PC-3 (cell line): ENCODE results near the gene PNMA1. TPM values are rescaled to one million over a fixed set of nuclear protein-coding genes. Genes with fewer than 3 reads are reported as not detected.

Experiments used
- ATAC-seq: fragments of 200-7000 bp; cut with Tn5 transposase; 2 replicates; pipeline ENCODE4 v1.9.1; 2020; ENCODE audit warnings: mild to moderate bottlenecking, moderate library complexity
- BruUV-seq: library from RNA; stranded (reverse); fragments of 400-500 nt; replicated peaks from 2 replicates; lab custom pipeline; 2021; lab: Mats Ljungman, UMichigan
- CTCF ChIA-PET: fragments of 300-600 bp; sonication (Branson Sonifier 250); formaldehyde crosslinking; loops from one replicate; lab custom pipeline; 2022; ENCODE audit warnings: antibody characterized with exemption; lab: Charles Lee
- POLR2A ChIA-PET: fragments of 300-600 bp; sonication (Branson Sonifier 250); formaldehyde crosslinking; loops from one replicate; lab custom pipeline; 2022; ENCODE audit warnings: antibody characterized with exemption; ENCODE audit not compliant: unreplicated experiment; lab: Charles Lee
- DNase-seq: peaks from one replicate; pipeline ENCODE4 v3.0.0-alpha.2; 2015
- H2AFZ ChIP-seq: fragments of 300-600 bp; sonication (generic); 2 replicates; pipeline ENCODE4 v1.6.0; 2016; ENCODE audit warnings: antibody characterized with exemption, low read length
- H3F3A ChIP-seq: fragments of 300-600 bp; sonication (generic); one replicate; pipeline ENCODE4 v1.6.0; 2017; ENCODE audit warnings: antibody characterized with exemption, low read length, control low read depth, mild to moderate bottlenecking; ENCODE audit not compliant: unreplicated experiment
- H3K27ac ChIP-seq: fragments of 300-600 bp; sonication (generic); 2 replicates; pipeline ENCODE4 v1.5.1; 2016; ENCODE audit warnings: mild to moderate bottlenecking, low read length
- H3K27me3 ChIP-seq: fragments of 300-600 bp; sonication (generic); 2 replicates; pipeline ENCODE4 v1.6.1; 2016; ENCODE audit warnings: low read length, mixed read lengths
- H3K36me3 ChIP-seq: fragments of 300-600 bp; sonication (generic); 2 replicates; pipeline ENCODE4 v1.6.1; 2016; ENCODE audit warnings: low read depth, mixed run types, low read length, mixed read lengths
- H3K4me1 ChIP-seq: fragments of 300-600 bp; sonication (generic); 2 replicates; pipeline ENCODE4 v1.5.1; 2016; ENCODE audit warnings: low read length; ENCODE audit not compliant: insufficient read depth
- H3K4me2 ChIP-seq: fragments of 300-600 bp; sonication (generic); 2 replicates; pipeline ENCODE4 v1.6.0; 2016; ENCODE audit warnings: low read length
- H3K4me3 ChIP-seq: fragments of 300-600 bp; sonication (generic); 2 replicates; pipeline ENCODE4 v1.5.1; 2016; ENCODE audit warnings: mild to moderate bottlenecking, low read length, mixed read lengths
- H3K79me2 ChIP-seq: fragments of 300-600 bp; sonication (generic); 2 replicates; pipeline ENCODE4 v1.6.1; 2017; ENCODE audit warnings: low read length, mixed read lengths
- H3K9ac ChIP-seq: fragments of 300-600 bp; sonication (generic); 2 replicates; pipeline ENCODE4 v1.6.0; 2016; ENCODE audit warnings: mild to moderate bottlenecking, low read length
- H3K9me2 ChIP-seq: fragments of 300-600 bp; sonication (generic); replicated peaks from 2 replicates; pipeline ENCODE4 v1.6.1; 2016; ENCODE audit warnings: mixed run types, low read length, mixed read lengths
- H3K9me3 ChIP-seq: fragments of 300-600 bp; sonication (generic); 2 replicates; pipeline ENCODE4 v1.6.1; 2016; ENCODE audit warnings: low read length, mixed read lengths
- H4K20me1 ChIP-seq: fragments of 300-600 bp; sonication (generic); 2 replicates; pipeline ENCODE4 v1.6.1; 2016; ENCODE audit warnings: low read length, mixed read lengths
- CTCF ChIP-seq: fragments of 300-600 bp; sonication (generic); conservative IDR thresholded peaks from 2 replicates; pipeline ENCODE4 v1.5.1; 2017; ENCODE audit warnings: antibody characterized with exemption, low read depth, mild to moderate bottlenecking, low read length
- EZH2 ChIP-seq: fragments of 300-600 bp; sonication (generic); IDR thresholded peaks from one replicate; pipeline ENCODE4 v1.6.1; 2017; ENCODE audit warnings: antibody characterized with exemption, mild to moderate bottlenecking, low read length; ENCODE audit not compliant: unreplicated experiment
- EZH2phosphoT487 ChIP-seq: fragments of 300-600 bp; sonication (generic); IDR thresholded peaks from 2 replicates; pipeline ENCODE4 v1.6.1; 2018; ENCODE audit warnings: mild to moderate bottlenecking, antibody characterized with exemption, low read length, borderline replicate concordance
- intact Hi-C: fragments of 100-400 bp; cut with micrococcal nuclease; formaldehyde crosslinking; loops from 2 replicates; pipeline ENCODE4 v1.9.0; 2023
- total RNA-seq: library from RNA; depleted of rRNA; stranded (reverse); fragments of >200 nt; gene quantifications from 2 replicates; pipeline ENCODE4 v1.2.3, GENCODE V29; 2014

PNMA1 gene
- total RNA-seq, 1 experiment from 2014 or later = 30.8 TPM

DNA sequence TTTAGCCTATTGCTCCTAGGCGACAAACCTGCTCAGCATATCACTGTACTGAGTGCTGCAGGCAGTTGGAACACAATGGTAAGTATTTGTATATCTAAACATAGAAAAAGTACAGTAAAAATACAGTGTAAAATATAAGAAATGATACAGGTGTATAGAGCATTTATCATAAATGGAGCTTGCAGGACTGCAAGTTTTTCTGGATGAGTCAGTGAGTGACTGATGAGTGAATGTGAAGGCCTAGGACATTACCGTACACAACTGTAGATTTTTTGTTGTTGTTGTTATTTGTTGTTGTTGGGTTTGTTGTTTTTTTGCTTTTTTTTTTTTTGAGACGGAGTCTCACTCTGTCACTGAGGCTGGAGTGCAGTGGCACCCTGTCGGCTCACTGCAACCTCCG lies 33.4 kb downstream of the PNMA1 start:
- Histone ChIP-seq H2AFZ (no peak overlapping the region), H3K9me2 (no peaks in the 10 kb centered on the region), H3F3A (no peaks in the 10 kb centered on the region), H3K79me2 (no peaks in the 10 kb centered on the region), H3K27ac (no peak overlapping the region), H3K4me2 (no peak overlapping the region), H3K27me3 (no peaks in the 10 kb centered on the region), H3K36me3 (no peaks in the 10 kb centered on the region), H3K4me1 (peaks cover 9% of the 10 kb centered on the region), H3K9me3 (no peaks in the 10 kb centered on the region), H4K20me1 (no peaks in the 10 kb centered on the region), H3K9ac (no peak overlapping the region), H3K4me3 (no peak overlapping the region)
- intact Hi-C loops = no loop called here
- DNase-seq = peak; percentile 43
- peak; percentile 63 for ATAC-seq
- ChIA-PET CTCF (no interaction called here), POLR2A (no interaction called here)
- TF ChIP-seq EZH2 (no peak), EZH2phosphoT487 (no peak), CTCF (no peak)
- no TSS peak for BruUV-seq

- Histone ChIP-seq H3K4me1 (peaks cover 19% of the 10 kb centered on the region), H3K9ac (no peak overlapping the region), H3F3A (no peaks in the 10 kb centered on the region), H3K4me3 (no peak overlapping the region), H2AFZ (no peak overlapping the region), H3K79me2 (no peaks in the 10 kb centered on the region), H3K9me2 (no peaks in the 10 kb centered on the region), H3K27ac (no peak overlapping the region), H3K9me3 (no peaks in the 10 kb centered on the region), H3K27me3 (no peaks in the 10 kb centered on the region), H3K36me3 (no peaks in the 10 kb centered on the region), H4K20me1 (no peaks in the 10 kb centered on the region), H3K4me2 (no peak overlapping the region)
- intact Hi-C loops = no loop called here
- BruUV-seq = no TSS peak
- ChIA-PET POLR2A (interaction anchor here (0.6 kb wide), 1 partner anchor 10 kb away, joined by 4 read pairs; no protein-coding TSS in a partner anchor), CTCF (no interaction called here)
- TF ChIP-seq CTCF (no peak), EZH2 (no peak), EZH2phosphoT487 (no peak)
- DNase-seq (no peak), ATAC-seq (no peak)
Measured at GRCh38 chr14:73678698-73679097, 35.5 kb downstream of the PNMA1 start.

DNA sequence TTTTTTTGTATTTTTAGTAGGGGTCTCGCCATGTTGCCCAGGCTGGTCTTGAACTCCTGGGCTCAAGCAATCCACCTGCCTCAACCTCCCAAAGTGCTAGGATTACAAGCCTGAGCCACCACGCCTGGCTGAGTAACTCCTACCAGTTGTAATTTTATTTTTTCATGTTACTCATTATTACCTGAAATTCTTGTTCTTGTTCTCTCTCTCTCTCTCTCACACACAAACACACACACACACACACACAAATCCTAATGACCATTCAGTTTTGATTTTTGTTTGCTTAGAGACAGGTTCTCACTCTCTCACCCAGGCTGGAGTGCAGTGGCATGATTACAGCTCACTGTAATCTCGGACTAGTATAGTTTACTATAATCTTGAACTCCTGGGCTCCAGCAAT lies 39.2 kb downstream of the PNMA1 start:
- no peak for TF ChIP-seq CTCF
- no peak for TF ChIP-seq EZH2
- TF ChIP-seq EZH2phosphoT487 = no peak
- no peaks in the 10 kb centered on the region for H3K36me3 ChIP-seq
- ATAC-seq (peak; percentile 52), DNase-seq (peak; percentile 57)
- peaks cover 10% of the 10 kb centered on the region for H3K4me1 ChIP-seq
- H3K27ac ChIP-seq = peak overlapping the region; percentile 81
- H3K9me2 ChIP-seq = no peaks in the 10 kb centered on the region
- no peak overlapping the region for H2AFZ ChIP-seq
- intact Hi-C loops = no loop called here
- no peaks in the 10 kb centered on the region for H4K20me1 ChIP-seq
- no peaks in the 10 kb centered on the region for H3K9me3 ChIP-seq
- H3K9ac ChIP-seq = peak overlapping the region; percentile 53; the same call in 1 of the 2 replicates
- no peaks in the 10 kb centered on the region for H3K79me2 ChIP-seq
- H3K4me3 ChIP-seq = no peak overlapping the region
- H3K4me2 ChIP-seq = peak overlapping the region; percentile 33; the same call in 1 of the 2 replicates
- POLR2A ChIA-PET = no interaction called here
- H3K27me3 ChIP-seq = no peaks in the 10 kb centered on the region
- no peaks in the 10 kb centered on the region for H3F3A ChIP-seq
- CTCF ChIA-PET = no interaction called here
- BruUV-seq = no TSS peak
